Thyroid gland (tissue), 4 donors: ENCODE data around the gene VANGL1. TPM values are rescaled to one million over a fixed set of nuclear protein-coding genes. Genes with fewer than 3 reads are reported as not detected.

Source experiments
- DNase-seq, 2 donors: peaks; one replicate each; pipeline ENCODE4 v3.0.0-alpha.2; 2019
- H3K27ac ChIP-seq, 3 donors: fragments of 200-600 bp; sonication (generic); 1 replicate in 2 of 3; 2 replicates in 1 of 3; pipeline ENCODE4 v1.5.1; 2016 to 2019; ENCODE audit warnings: mild to moderate bottlenecking in 1 of 3, moderate library complexity in 1 of 3
- H3K27me3 ChIP-seq: fragments of 200-600 bp; sonication (generic); one replicate; pipeline ENCODE4 v1.5.1; 2019
- H3K36me3 ChIP-seq, 2 donors: fragments of 200-600 bp; sonication (generic); one replicate each; pipeline ENCODE4 v1.5.1; 2016 to 2019
- H3K4me1 ChIP-seq, 2 donors: fragments of 200-600 bp; sonication (generic); one replicate each; pipeline ENCODE4 v1.5.1; 2017 to 2019
- H3K4me3 ChIP-seq, 3 donors: fragments of 200-600 bp; sonication (generic); replicated peaks in 1 of 3; 1 replicate in 2 of 3; 2 replicates in 1 of 3; pipeline ENCODE4 v1.5.1; 2016; ENCODE audit warnings: mild to moderate bottlenecking in 1 of 3
- H3K9me3 ChIP-seq: fragments of 200-600 bp; sonication (generic); one replicate; pipeline ENCODE4 v1.5.1; 2017
- CTCF ChIP-seq, 6 experiments: fragments of 200-600 bp in 3 of 6; fragments of 450-650 bp in 3 of 6; sonication (generic) in 3 of 6; IDR thresholded peaks; one replicate each; pipeline ENCODE4 v1.5.1; 2016 to 2019; ENCODE audit warnings: antibody characterized with exemption in 6 of 6, mild to moderate bottlenecking in 2 of 6, inconsistent platforms in 1 of 6, moderate library complexity in 1 of 6
- POLR2A ChIP-seq, 2 donors: fragments of 450-650 bp; IDR thresholded peaks; one replicate each; pipeline ENCODE4 v1.6.1; 2017; ENCODE audit warnings: antibody characterized with exemption in 2 of 2, mild to moderate bottlenecking in 2 of 2, moderate library complexity in 1 of 2
- WGBS, 2 donors: methylation state at CpG; one replicate each; pipeline ENCODE4 v1.1.5; 2017; 5-methylcytosine and 5-hydroxymethylcytosine counted together
- intact Hi-C: fragments of 100-400 bp; cut with DNase I; formaldehyde crosslinking; loops from one replicate; pipeline ENCODE4 v1.15.1; 2023
- total RNA-seq, 4 donors: library from RNA; depleted of rRNA; stranded (reverse); fragments of >200 nt; gene quantifications; one replicate each; pipeline ENCODE4 v1.2.3, GENCODE V29; 2016

VANGL1 gene
- total RNA-seq, 4 donors from 2014 or later, result 10.9 to 22.8 (median 14.8) TPM

- H3K9me3 ChIP-seq, result no peaks in the 10 kb centered on the region
- 86% methylated on average over 12 of the region's 12 CpGs for WGBS, 2 donors
- H3K27ac ChIP-seq, result no peak overlapping the region
- H3K4me3 ChIP-seq, result no peak overlapping the region
- intact Hi-C loops, result no loop called here
- H3K4me1 ChIP-seq, result peaks cover 0 to 14% of the 10 kb centered on the region in 2 donors
- no peaks in the 10 kb centered on the region for H3K36me3 ChIP-seq
- no peak for DNase-seq
- TF ChIP-seq POLR2A (IDR thresholded peaks at IDR 0.05) (no peak), CTCF (IDR thresholded peaks at IDR 0.05) (no peak)
- no peaks in the 10 kb centered on the region for H3K27me3 ChIP-seq
Measured at GRCh38 chr1:115705085-115705951, 63.5 kb downstream of the VANGL1 start.

GRCh38 chr1:115705963-115706362, 64.2 kb downstream of the VANGL1 start:
- Histone ChIP-seq H3K4me3 (no peak overlapping the region), H3K9me3 (no peaks in the 10 kb centered on the region), H3K36me3 (no peaks in the 10 kb centered on the region), H3K27ac (no peak overlapping the region), H3K4me1 (peaks cover 2 to 14% of the 10 kb centered on the region in 2 donors), H3K27me3 (no peaks in the 10 kb centered on the region)
- intact Hi-C loops, result no loop called here
- no peak for TF ChIP-seq CTCF (IDR thresholded peaks at IDR 0.05)
- 93 to 94% methylated on average over 9 of the region's 9 CpGs for WGBS, 2 donors
- no peak for DNase-seq

- Histone ChIP-seq H3K9me3 (no peaks in the 10 kb centered on the region), H3K4me3 (no peak overlapping the region), H3K4me1 (peaks cover 4 to 14% of the 10 kb centered on the region in 2 donors), H3K27ac (no peak overlapping the region), H3K27me3 (no peaks in the 10 kb centered on the region), H3K36me3 (no peaks in the 10 kb centered on the region)
- DNase-seq, result peak in 1 of 2 donors; percentile 14
- TF ChIP-seq POLR2A (IDR thresholded peaks at IDR 0.05), result no peak
- TF ChIP-seq CTCF (IDR thresholded peaks at IDR 0.05), result peak; percentile 41 to 69 (median 58)
- intact Hi-C loops, result no loop called here
- WGBS, 2 donors, result 43 to 52% methylated on average over 8 of the region's 8 CpGs
Measured at GRCh38 chr1:115706587-115707425, 65.0 kb downstream of the VANGL1 start.

- H3K36me3 ChIP-seq, result no peaks in the 10 kb centered on the region
- intact Hi-C loops, result no loop called here
- no peaks in the 10 kb centered on the region for H3K9me3 ChIP-seq
- peaks cover 24 to 33% of the 10 kb centered on the region in 2 donors for H3K4me1 ChIP-seq
- WGBS, 2 donors, result 42 to 54% methylated on average over 6 of the region's 9 CpGs
- no peaks in the 10 kb centered on the region for H3K27me3 ChIP-seq
- TF ChIP-seq CTCF (IDR thresholded peaks at IDR 0.05), result no peak
- no peak for TF ChIP-seq POLR2A (IDR thresholded peaks at IDR 0.05)
- no peak overlapping the region for H3K27ac ChIP-seq
- no peak for DNase-seq
- no peak overlapping the region for H3K4me3 ChIP-seq
Measured at GRCh38 chr1:115710859-115711624, 69.3 kb downstream of the VANGL1 start.
